Pulmonary artery endothelial cell (primary cell): ENCODE data around the gene CDCA3. TPM values are rescaled to one million over a fixed set of nuclear protein-coding genes. Genes with fewer than 3 reads are reported as not detected.

Experiments
- DNase-seq: peaks from one replicate; pipeline ENCODE4 v3.0.0-alpha.2; 2011; ENCODE audit warnings: low read depth, low spot score
- total RNA-seq: library from RNA; depleted of rRNA; stranded (reverse); fragments of >200 nt; gene quantifications from 2 replicates; pipeline ENCODE4 v1.2.3, GENCODE V29; 2014

The CDCA3 gene
- total RNA-seq, 1 donor from 2014 or later, result 11.0 TPM

DNA sequence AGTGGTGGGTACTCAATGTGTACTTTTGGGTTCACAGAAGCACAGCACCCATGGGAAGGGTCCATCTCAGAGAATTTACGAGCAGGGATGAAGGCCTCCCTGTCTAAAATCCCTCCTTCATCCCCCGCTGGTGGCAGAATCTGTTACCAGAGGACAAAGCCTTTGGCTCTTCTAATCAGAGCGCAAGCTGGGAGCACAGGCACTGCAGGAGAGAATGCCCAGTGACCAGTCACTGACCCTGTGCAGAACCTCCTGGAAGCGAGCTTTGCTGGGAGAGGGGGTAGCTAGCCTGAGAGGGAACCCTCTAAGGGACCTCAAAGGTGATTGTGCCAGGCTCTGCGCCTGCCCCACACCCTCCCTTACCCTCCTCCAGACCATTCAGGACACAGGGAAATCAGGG lies 30.9 kb downstream of the CDCA3 start:
- no peak for DNase-seq

DNA sequence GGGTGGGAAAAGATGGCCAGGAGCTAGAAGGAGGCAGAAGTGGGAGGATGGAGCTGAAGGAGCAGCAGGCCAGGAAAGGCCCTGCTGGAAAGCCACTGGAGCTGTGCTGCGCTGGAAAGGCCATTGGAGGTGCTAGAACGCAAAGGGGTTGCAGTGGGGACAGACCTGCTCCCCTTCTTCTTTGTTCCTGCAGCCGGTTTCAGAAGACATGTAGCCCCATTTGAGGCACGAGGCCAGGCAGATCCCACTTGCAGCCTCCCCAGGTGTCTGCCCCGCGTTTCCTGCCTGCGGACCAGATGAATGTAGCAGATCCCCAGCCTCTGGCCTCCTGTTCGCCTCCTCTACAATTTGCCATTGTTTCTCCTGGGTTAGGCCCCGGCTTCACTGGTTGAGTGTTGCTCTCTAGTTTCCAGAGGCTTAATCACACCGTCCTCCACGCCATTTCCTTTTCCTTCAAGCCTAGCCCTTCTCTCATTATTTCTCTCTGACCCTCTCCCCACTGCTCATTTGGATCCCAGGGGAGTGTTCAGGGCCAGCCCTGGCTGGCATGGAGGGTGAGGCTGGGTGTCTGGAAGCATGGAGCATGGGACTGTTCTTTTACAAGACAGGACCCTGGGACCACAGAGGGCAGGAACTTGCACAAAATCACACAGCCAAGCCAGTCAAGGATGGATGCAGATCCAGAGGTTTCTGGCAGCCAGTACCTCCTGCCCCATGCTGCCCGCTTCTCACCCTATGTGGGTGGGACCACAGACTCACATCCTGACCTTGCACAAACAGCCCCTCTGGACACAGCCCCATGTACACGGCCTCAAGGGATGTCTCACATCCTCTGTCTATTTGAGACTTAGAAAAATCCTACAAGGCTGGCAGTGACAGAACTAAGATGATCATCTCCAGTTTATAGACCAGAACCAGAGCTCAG lies 31.7 kb downstream of the CDCA3 start:
- no peak for DNase-seq

DNA sequence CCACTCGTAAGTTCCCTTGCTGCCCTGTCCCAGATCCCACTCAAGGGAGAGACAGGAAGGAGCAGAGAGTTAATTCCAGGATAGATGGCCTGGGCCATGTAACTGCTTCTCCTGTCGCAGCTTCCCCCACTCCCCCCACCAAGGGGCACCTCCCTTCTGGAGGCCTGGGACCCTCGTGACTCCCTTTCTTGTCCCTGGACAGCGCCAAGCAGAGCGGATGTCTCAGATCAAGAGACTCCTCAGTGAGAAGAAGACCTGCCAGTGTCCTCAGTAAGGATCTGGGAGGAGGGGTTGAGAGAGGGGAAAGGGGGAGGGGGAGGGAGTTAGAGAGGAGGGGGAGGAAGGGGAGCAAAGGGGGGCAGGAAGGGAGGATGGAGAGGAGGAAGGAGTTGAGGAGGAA lies 32.4 kb downstream of the CDCA3 start:
- DNase-seq, result no peak

DNA sequence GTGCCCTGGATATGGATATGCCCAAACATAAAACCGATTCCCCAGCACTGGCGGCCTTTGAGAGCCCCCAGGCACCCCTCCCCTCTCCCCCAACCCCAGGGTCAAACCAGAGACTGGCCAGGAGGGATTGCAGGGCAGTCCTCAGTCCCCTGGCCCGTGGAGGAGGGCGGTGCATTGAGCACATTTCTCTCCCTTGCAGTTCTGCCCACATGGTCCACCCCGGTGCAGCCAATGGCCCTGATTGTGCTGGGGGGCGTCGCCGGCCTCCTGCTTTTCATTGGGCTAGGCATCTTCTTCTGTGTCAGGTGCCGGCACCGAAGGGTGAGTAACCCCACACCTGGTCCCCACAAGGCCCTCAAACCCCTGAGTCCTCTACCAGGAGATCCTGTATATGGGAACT lies 32.9 kb downstream of the CDCA3 start:
- no peak for DNase-seq

DNA sequence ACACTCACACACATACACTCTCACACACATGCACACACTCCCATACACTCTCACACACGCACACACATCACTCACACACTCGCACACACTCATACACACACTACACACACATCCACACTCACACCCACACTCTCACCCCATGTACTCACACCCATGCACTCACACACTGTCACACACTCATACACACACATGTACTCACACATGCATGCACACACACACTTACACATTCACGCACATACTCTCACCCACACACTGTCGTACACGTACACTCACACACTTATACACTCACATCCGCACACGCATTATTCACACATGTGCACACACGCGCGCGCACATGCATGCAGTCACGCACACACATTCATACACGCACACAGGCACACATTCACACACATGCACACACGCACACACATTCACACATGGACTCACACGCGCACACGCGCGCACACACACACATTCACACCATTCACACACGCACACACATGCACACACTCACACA lies 33.4 kb downstream of the CDCA3 start:
- DNase-seq, result no peak

DNA sequence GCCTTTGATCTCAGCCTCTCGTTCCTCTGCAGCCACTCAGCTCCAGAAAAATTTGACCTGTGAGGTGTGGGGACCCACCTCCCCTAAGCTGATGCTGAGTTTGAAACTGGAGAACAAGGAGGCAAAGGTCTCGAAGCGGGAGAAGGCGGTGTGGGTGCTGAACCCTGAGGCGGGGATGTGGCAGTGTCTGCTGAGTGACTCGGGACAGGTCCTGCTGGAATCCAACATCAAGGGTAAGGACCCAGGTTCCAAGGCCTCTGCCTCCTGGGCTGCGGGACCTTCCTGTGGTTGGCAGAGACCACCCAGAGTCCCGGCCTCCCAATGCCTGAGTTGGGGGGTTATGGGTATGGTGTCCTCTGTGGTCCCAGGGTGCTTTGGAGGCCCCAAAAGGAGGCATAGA lies 34.0 kb downstream of the CDCA3 start:
- no peak for DNase-seq

DNA sequence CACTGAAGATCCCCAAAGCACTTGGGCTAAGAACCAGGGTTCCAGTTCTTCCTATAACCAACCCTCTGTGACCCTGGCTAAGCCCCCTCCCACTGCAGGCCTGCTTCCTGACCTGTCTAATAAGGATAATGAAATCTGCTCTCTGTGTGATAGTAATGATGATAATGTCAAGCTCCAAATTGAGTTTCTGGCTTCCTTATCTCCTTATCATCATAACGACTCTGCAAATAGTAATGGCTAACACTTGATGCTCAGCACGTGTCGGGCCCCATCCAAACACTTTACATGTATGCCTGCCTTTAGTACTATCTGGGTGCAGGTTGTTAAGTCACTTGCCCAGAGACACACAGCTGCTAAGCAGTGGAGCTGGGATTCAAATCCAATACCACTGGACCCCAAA lies 34.5 kb downstream of the CDCA3 start:
- DNase-seq, result no peak

DNA sequence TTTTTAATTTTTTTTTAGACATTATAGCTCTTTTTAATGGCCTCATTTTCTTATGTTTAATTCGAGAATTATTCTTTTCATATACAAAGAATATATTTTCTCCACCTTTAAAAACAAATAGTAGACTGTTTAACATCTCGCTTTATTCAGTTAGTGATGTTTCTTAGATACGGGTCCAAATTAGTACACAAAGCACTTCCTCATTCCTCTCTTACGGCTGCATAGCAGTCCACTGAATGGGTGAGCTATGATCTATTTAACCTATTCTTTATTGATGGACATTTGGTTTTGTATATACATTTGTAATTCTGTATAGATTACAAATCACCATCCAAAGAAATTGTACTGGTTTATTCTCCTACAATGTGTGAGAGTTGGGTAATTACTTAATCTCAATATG lies 37.7 kb downstream of the CDCA3 start:
- no peak for DNase-seq

DNA sequence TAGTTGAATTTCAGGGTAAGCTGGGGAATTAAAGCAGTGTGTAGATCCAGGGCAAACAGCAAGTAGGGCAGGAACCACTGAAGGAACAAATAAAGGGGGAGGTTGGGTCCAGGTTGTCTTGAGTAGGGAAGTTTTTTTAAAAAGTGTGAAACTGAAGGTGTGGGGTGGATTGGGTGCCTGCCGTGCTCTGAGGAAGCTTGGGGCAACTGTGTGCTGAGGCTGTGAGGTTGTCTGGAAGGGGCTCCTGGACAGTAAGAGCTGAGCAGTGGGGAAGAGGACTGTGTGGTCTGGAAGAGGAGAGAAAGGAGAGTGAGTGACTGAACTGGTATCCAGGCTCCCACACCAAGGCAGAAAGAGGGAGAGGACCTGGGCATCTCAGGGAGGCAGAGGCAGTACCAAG lies 40.3 kb downstream of the CDCA3 start:
- DNase-seq, result no peak

DNA sequence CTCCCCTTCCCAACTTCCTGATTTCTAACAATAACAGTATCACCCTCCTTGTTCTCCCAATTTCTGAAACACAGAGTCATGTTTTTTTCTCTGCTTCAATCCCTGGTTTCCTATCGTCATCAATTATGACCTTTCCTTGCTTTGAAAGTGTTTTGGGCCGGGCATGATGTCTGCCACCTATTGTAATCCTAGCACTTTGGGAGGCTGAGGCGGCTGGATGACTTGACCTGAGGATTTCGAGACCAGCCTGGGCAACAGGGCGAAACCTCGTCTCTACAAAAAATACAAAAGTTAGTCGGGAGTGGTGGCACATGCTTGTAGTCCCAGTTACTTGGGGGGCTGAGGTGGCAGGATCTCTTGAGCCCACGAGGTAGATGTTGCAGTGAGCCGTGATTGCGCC lies 42.0 kb downstream of the CDCA3 start:
- DNase-seq, result no peak

DNA sequence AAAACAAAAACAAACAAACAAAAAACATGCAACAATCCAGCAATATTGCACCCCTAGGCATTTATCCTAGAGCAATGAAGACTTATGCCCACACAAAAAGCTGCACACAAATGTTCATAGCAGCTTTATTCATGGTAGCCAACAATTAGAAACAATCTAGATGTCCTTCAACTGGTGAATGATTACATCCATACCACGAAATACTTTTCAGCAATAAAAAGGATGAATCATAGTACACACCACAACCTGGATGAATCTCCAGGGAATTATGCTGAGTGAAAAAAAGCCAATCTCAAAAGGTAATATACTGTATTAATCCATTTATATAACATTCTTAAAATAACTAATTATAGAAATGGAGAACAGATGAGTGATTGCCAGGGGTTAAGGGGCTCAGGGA lies 43.9 kb downstream of the CDCA3 start:
- no peak for DNase-seq

DNA sequence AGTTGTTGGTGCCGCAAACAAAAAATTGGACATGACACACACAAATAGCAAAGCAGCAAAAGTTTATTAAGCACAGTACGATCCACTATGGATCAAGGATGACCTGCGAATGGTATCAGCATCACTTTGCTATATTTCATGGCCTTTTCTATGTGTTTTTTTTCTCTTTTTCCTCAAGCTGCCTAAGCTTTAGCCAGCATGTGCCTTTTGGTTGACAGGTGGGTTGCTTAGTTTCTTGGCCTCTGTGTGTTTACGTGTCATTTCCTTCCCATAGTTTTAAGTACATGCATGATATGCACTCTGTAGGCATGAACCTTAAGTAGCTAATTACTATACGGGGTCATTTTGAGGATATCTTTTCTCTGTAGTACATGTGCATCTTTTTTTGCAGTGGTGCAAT lies 51.9 kb downstream of the CDCA3 start:
- DNase-seq, result no peak

Other genes with a start within 250 kb of the CDCA3 start
- gene CHD4, start 243.9 kb downstream of the CDCA3 start, total RNA-seq, result 205 and 216 TPM in 2 replicates
- gene LPAR5, start 215.3 kb downstream of the CDCA3 start, total RNA-seq, result 0.04 and 0.07 TPM in 2 replicates
- gene ACRBP, start 203.9 kb downstream of the CDCA3 start, total RNA-seq, result 0.11 and 0.26 TPM in 2 replicates
- 26.0 and 31.9 TPM in 2 replicates for gene ING4, start 188.2 kb downstream of the CDCA3 start, total RNA-seq
- gene ZNF384, start 161.9 kb downstream of the CDCA3 start, total RNA-seq, result 9.5 and 12.0 TPM in 2 replicates
- gene PIANP, start 150.5 kb downstream of the CDCA3 start, total RNA-seq, result not detected in 2 replicates
- 54.8 and 71.4 TPM in 2 replicates for gene COPS7A, start 127.2 kb downstream of the CDCA3 start, total RNA-seq
- gene MLF2, start 98.1 kb downstream of the CDCA3 start, total RNA-seq, result 56.9 and 94.9 TPM in 2 replicates
- 45.2 and 61.3 TPM in 2 replicates for gene PTMS, start 84.9 kb downstream of the CDCA3 start, total RNA-seq
- gene LAG3, start 78.8 kb downstream of the CDCA3 start, total RNA-seq, result 0.11 and 0.13 TPM in 2 replicates
- 0.07 TPM in 1 of 2 replicates, not detected in the other for gene CD4, start 61.8 kb downstream of the CDCA3 start, total RNA-seq
- gene GPR162, start 29.5 kb downstream of the CDCA3 start, total RNA-seq, result 9.0 and 13.5 TPM in 2 replicates
- 66.5 and 83.1 TPM in 2 replicates for gene P3H3, start 22.9 kb downstream of the CDCA3 start, total RNA-seq
- gene GNB3, start 10.4 kb downstream of the CDCA3 start, total RNA-seq, result 0.79 and 1.4 TPM in 2 replicates
- gene USP5, start 864 bp upstream of the CDCA3 start, total RNA-seq, result 105 and 132 TPM in 2 replicates
- 941 and 1,374 TPM in 2 replicates for gene TPI1, start 16.2 kb upstream of the CDCA3 start, total RNA-seq
- gene SPSB2, start 22.0 kb upstream of the CDCA3 start, total RNA-seq, result 3.1 and 5.8 TPM in 2 replicates
- 4.4 TPM in 2 replicates for gene LRRC23, start 53.5 kb upstream of the CDCA3 start, total RNA-seq
- 8.8 and 12.6 TPM in 2 replicates for gene ENO2, start 63.3 kb upstream of the CDCA3 start, total RNA-seq
- 6.1 and 6.7 TPM in 2 replicates for gene ATN1, start 76.7 kb upstream of the CDCA3 start, total RNA-seq
- not detected in 2 replicates for gene RNU7-1, start 92.5 kb upstream of the CDCA3 start, total RNA-seq
- gene C12orf57, start 92.7 kb upstream of the CDCA3 start, total RNA-seq, result 68.2 and 84.6 TPM in 2 replicates
- gene PTPN6, start 100.1 kb upstream of the CDCA3 start, total RNA-seq, result 0.13 and 0.60 TPM in 2 replicates
- 182 and 215 TPM in 2 replicates for gene PHB2, start 119.4 kb upstream of the CDCA3 start, total RNA-seq
- gene EMG1, start 119.6 kb upstream of the CDCA3 start, total RNA-seq, result 47.9 and 85.6 TPM in 2 replicates
- 5.2 and 8.6 TPM in 2 replicates for gene LPCAT3, start 167.2 kb upstream of the CDCA3 start, total RNA-seq
- 0.40 and 5.1 TPM in 2 replicates for gene C1S, start 209.4 kb upstream of the CDCA3 start, total RNA-seq
- gene C1R, start 241.2 kb upstream of the CDCA3 start, total RNA-seq, result 1.9 and 4.4 TPM in 2 replicates